Stomach (tissue), 4 donors: ENCODE measurements around the gene G6PD.

Experiments
- EP300 ChIP-seq: sonication (generic); formaldehyde crosslinking; IDR thresholded peaks from one replicate; pipeline ENCODE4 v1.6.1; 2017; ENCODE audit warnings: antibody characterized with exemption
- POLR2A ChIP-seq, 4 donors: fragments of 450-650 bp; IDR thresholded peaks; one replicate each; pipeline ENCODE4 v1.6.1; 2016; ENCODE audit warnings: antibody characterized with exemption in 4 of 4, control low read depth in 2 of 4, mild to moderate bottlenecking in 1 of 4, moderate library complexity in 1 of 4
- POLR2AphosphoS5 ChIP-seq, 3 donors: sonication (generic); formaldehyde crosslinking; IDR thresholded peaks; one replicate each; pipeline ENCODE4 v1.6.1; 2016; ENCODE audit warnings: antibody characterized with exemption in 3 of 3
- TF ChIP-seq, protein P1 (sequence below), 7 experiments: fragments of 450-650 bp in 4 of 7; fragments of 200-600 bp in 3 of 7; sonication (generic) in 3 of 7; IDR thresholded peaks; one replicate each; pipeline ENCODE4 v1.5.1; 2016 to 2019; ENCODE audit warnings: antibody characterized with exemption in 7 of 7, control low read depth in 2 of 7, mild to moderate bottlenecking in 1 of 7

DNA sequence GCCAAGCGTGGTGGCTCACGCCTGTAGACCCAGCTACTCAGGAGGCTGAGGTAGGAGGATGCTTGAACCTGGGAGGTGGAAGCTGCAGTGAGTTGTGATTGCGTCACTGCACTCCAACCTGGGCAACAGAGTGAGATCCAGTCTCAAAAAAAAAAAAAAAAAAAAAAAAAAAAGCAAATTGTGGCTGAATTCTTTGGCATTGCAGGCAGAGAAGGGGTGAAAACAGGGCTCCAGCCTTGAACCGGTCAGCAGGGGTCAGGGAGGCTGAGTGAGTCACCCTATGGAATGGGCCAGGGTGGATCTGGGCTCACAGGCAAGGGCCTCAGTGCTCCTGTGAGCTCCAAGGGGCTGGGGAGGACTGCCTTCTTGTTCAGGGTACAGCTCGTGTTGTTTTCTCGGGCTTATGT is 17.4 kb downstream of the G6PD start:
- TF ChIP-seq POLR2A (IDR thresholded peaks at IDR 0.05): no peak
- TF ChIP-seq, protein P1, sequence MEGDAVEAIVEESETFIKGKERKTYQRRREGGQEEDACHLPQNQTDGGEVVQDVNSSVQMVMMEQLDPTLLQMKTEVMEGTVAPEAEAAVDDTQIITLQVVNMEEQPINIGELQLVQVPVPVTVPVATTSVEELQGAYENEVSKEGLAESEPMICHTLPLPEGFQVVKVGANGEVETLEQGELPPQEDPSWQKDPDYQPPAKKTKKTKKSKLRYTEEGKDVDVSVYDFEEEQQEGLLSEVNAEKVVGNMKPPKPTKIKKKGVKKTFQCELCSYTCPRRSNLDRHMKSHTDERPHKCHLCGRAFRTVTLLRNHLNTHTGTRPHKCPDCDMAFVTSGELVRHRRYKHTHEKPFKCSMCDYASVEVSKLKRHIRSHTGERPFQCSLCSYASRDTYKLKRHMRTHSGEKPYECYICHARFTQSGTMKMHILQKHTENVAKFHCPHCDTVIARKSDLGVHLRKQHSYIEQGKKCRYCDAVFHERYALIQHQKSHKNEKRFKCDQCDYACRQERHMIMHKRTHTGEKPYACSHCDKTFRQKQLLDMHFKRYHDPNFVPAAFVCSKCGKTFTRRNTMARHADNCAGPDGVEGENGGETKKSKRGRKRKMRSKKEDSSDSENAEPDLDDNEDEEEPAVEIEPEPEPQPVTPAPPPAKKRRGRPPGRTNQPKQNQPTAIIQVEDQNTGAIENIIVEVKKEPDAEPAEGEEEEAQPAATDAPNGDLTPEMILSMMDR (IDR thresholded peaks at IDR 0.05): no peak
- TF ChIP-seq POLR2AphosphoS5 (IDR thresholded peaks at IDR 0.05): no peak
- TF ChIP-seq EP300: no peak
